NB4 (cell line): Measurements from ENCODE around the gene MICALL1.

ENCODE experiments used
- DNase-seq: peaks from one replicate; pipeline ENCODE4 v3.0.0; 2010; ENCODE audit warnings: low read depth
- H3K4me3 ChIP-seq: one replicate; pipeline ENCODE4 v1.5.1; 2011; ENCODE audit warnings: mild to moderate bottlenecking, low read depth, low read length, moderate library complexity
- MYC ChIP-seq: IDR thresholded peaks from 2 replicates; pipeline ENCODE4 v1.6.1; 2011; ENCODE audit warnings: low read depth, low read length
- POLR2A ChIP-seq: IDR thresholded peaks from 2 replicates; pipeline ENCODE4 v1.6.1; 2011; ENCODE audit warnings: mild to moderate bottlenecking; ENCODE audit not compliant: insufficient read length; ENCODE audit errors: extremely low read depth
- TF ChIP-seq, protein P1 (sequence below): IDR thresholded peaks from one replicate; pipeline ENCODE4 v1.5.1; 2012; ENCODE audit warnings: low read depth, low read length
- TF ChIP-seq, protein P2 (sequence below): IDR thresholded peaks from 2 replicates; pipeline ENCODE4 v1.6.1; 2011; ENCODE audit warnings: low read depth, low read length

Gene MICALL1

GRCh38 chr22:37927637-37927936 lies 21.5 kb downstream of the MICALL1 start:
- no peak for TF ChIP-seq POLR2A
- TF ChIP-seq, protein P1, sequence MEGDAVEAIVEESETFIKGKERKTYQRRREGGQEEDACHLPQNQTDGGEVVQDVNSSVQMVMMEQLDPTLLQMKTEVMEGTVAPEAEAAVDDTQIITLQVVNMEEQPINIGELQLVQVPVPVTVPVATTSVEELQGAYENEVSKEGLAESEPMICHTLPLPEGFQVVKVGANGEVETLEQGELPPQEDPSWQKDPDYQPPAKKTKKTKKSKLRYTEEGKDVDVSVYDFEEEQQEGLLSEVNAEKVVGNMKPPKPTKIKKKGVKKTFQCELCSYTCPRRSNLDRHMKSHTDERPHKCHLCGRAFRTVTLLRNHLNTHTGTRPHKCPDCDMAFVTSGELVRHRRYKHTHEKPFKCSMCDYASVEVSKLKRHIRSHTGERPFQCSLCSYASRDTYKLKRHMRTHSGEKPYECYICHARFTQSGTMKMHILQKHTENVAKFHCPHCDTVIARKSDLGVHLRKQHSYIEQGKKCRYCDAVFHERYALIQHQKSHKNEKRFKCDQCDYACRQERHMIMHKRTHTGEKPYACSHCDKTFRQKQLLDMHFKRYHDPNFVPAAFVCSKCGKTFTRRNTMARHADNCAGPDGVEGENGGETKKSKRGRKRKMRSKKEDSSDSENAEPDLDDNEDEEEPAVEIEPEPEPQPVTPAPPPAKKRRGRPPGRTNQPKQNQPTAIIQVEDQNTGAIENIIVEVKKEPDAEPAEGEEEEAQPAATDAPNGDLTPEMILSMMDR: no peak
- TF ChIP-seq MYC: no peak
- TF ChIP-seq, protein P2, sequence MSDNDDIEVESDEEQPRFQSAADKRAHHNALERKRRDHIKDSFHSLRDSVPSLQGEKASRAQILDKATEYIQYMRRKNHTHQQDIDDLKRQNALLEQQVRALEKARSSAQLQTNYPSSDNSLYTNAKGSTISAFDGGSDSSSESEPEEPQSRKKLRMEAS: no peak
- no peak for DNase-seq
- no peak overlapping the region for H3K4me3 ChIP-seq

GRCh38 chr22:37929390-37929789 lies 23.3 kb downstream of the MICALL1 start:
- no peak overlapping the region for H3K4me3 ChIP-seq
- no peak for DNase-seq
- TF ChIP-seq, protein P1: no peak
- TF ChIP-seq POLR2A: no peak
- no peak for TF ChIP-seq MYC
- TF ChIP-seq, protein P2: no peak

DNA sequence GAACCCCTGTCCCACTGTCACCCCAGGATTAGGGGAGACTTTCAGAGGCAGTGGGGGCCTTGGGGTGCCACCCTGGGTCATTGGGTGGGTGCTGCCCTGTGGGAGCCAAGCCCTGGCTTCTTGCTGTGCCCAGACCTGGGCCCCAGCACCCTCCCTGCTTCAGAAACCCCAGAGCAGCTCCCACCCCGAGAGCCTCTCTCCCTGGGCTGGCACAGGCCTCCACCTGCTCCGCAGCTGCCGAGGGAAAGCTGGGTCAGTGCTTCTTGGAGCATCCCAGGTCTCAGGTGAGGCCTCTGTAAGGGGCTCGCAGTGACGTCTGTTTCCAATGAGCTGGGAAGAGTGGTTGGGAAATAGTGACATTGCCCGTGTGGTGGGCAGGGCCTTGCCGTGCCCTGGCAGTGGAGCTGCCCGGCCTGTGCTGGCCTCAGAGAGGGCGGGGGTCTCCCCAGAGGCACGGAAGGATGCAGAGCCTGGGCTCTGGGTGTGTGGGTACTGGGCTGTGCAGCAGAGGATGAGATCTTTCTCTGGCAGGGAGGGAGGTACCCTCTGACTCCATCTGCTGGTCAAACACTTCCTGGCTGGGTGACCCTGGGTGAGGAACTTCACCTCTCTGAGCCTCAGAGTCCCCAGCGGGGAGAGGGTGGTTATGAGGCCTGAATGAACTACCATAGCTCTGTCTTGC lies 24.3 kb downstream of the MICALL1 start:
- no peak overlapping the region for H3K4me3 ChIP-seq
- no peak for TF ChIP-seq MYC
- TF ChIP-seq, protein P1: peak; percentile 33
- TF ChIP-seq, protein P2: no peak
- peak; percentile 42 for DNase-seq

DNA sequence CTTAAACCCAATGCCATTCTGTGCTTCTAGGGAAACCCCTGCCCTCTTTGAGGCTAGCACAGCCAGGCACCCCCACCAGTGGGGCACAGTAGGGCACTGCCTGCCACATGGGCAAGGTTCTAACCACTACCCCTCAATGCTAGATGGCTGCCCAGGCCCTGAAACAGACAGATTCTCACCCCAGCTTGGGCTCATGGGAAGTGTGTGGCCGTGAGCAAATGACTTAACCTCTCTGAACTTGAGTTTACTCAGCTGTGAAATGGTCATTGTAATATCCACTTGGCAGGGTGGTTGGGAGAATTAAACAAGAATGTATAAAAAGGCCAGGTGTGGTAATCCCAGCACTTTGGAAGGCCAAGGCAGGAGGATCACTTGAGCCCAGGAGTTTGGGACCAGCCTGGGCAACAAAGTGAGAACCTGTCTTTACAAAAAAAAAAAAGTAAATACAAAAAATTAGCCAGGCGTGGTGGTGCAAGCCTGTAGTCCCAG lies 24.9 kb downstream of the MICALL1 start:
- no peak for DNase-seq
- H3K4me3 ChIP-seq: no peak overlapping the region
- TF ChIP-seq MYC (no peak), POLR2A (no peak)
- TF ChIP-seq, protein P1: no peak
- TF ChIP-seq, protein P2: no peak

- no peak for DNase-seq
Measured at GRCh38 chr22:37931893-37932389, 25.8 kb downstream of the MICALL1 start.

More at GRCh38 chr22:37931893-37932389, 25.8 kb downstream of the MICALL1 start:
- TF ChIP-seq MYC (no peak), POLR2A (no peak)
- TF ChIP-seq, protein P2: no peak
- TF ChIP-seq, protein P1: no peak
- H3K4me3 ChIP-seq: no peak overlapping the region
